Tibial nerve (tissue), 4 donors: Measurements from ENCODE around the gene SAMD14.

ENCODE experiments used
- EP300 ChIP-seq, 2 donors: sonication (generic); formaldehyde crosslinking; IDR thresholded peaks; one replicate each; pipeline ENCODE4 v1.6.1; 2017; ENCODE audit warnings: antibody characterized with exemption in 2 of 2, mild to moderate bottlenecking in 1 of 2
- POLR2A ChIP-seq, 2 donors: fragments of 450-650 bp; IDR thresholded peaks; one replicate each; pipeline ENCODE4 v1.6.1; 2017; ENCODE audit warnings: antibody characterized with exemption in 2 of 2, mild to moderate bottlenecking in 2 of 2, moderate library complexity in 2 of 2
- TF ChIP-seq, protein P1 (sequence below), 5 experiments: fragments of 200-600 bp in 3 of 5; fragments of 450-650 bp in 2 of 5; sonication (generic) in 3 of 5; IDR thresholded peaks; one replicate each; pipeline ENCODE4 v1.5.1; 2016 to 2019; ENCODE audit warnings: antibody characterized with exemption in 5 of 5, mild to moderate bottlenecking in 3 of 5, moderate library complexity in 2 of 5

DNA sequence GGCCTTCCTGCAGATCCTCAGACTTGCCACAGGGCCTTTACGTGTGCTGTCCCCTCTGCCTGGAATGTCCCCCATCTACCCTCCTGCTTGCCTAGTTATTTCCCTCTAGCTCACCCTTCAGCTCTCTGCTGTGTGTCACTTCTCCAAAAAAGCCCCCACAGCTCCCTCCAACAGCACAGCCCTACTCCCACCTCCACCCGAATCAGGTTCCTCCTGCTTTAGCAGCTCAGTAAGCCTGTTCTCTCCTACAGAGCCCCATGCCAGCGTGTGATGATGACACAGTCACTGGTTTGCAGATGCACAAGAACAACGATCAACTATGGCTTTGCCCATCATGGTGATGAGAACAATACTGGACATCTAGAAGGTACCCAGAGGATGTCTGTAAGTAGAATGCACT, 7.1 kb upstream of the SAMD14 start:
- TF ChIP-seq, protein P1, sequence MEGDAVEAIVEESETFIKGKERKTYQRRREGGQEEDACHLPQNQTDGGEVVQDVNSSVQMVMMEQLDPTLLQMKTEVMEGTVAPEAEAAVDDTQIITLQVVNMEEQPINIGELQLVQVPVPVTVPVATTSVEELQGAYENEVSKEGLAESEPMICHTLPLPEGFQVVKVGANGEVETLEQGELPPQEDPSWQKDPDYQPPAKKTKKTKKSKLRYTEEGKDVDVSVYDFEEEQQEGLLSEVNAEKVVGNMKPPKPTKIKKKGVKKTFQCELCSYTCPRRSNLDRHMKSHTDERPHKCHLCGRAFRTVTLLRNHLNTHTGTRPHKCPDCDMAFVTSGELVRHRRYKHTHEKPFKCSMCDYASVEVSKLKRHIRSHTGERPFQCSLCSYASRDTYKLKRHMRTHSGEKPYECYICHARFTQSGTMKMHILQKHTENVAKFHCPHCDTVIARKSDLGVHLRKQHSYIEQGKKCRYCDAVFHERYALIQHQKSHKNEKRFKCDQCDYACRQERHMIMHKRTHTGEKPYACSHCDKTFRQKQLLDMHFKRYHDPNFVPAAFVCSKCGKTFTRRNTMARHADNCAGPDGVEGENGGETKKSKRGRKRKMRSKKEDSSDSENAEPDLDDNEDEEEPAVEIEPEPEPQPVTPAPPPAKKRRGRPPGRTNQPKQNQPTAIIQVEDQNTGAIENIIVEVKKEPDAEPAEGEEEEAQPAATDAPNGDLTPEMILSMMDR (IDR thresholded peaks at IDR 0.05): no peak
- TF ChIP-seq POLR2A (IDR thresholded peaks at IDR 0.05) (no peak), EP300 (IDR thresholded peaks at IDR 0.05) (no peak)
